ENCODE measurements around the gene GUCY2F. TPM values are rescaled to one million over a fixed set of nuclear protein-coding genes. Genes with fewer than 3 reads are reported as not detected.

Gene GUCY2F
- total RNA-seq, 1 experiment from 2014 or later: not detected

- DNase-seq (ENCODE audit: low read depth in 1 of 2, low spot score in 2 of 2): no peak
- Histone ChIP-seq H3K4me3 (no peak overlapping the region), H3K27me3 (replicated peaks) (no peaks in the 10 kb centered on the region), H3K9me3 (replicated peaks) (no peaks in the 10 kb centered on the region), H3K4me1 (replicated peaks) (peaks cover 42% of the 10 kb centered on the region), H3K36me3 (no peaks in the 10 kb centered on the region), H3K27ac (no peak overlapping the region)
These were observed 136.0 kb downstream of the GUCY2F start for GRCh38 chrX:109345856-109346255.

- no peak overlapping the region for H3K4me3 ChIP-seq
- no peak for DNase-seq (ENCODE audit: low read depth in 1 of 2, low spot score in 2 of 2)
These were observed 137.2 kb downstream of the GUCY2F start for GRCh38 chrX:109344678-109345077.

DNA sequence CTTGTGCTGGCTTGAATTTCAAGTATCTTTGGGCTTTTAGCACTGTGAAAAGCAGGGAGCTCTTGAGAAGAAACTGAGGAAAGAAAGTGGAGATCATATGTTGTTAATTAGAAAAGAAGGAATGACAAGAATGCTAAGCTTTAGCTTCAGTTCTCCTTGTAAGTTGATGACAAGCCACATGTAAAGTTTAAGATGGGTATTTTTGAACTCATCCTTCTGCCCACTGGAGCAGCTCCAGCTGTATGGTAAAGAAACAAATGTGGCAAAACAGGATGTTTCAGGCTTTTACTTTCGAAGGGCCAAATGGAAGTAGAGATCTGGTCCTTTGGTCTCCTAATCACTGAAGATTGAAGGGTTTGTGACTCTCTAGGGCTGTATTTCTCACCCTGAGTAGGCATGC is 137.8 kb downstream of the GUCY2F start:
- DNase-seq (ENCODE audit: low read depth in 1 of 2, low spot score in 2 of 2): no peak
- Histone ChIP-seq H3K27ac (peak overlapping the region; percentile 60), H3K4me1 (replicated peaks) (peaks cover 42% of the 10 kb centered on the region), H3K9me3 (replicated peaks) (no peaks in the 10 kb centered on the region), H3K4me3 (no peak overlapping the region), H3K36me3 (no peaks in the 10 kb centered on the region), H3K27me3 (replicated peaks) (no peaks in the 10 kb centered on the region)

More at GRCh38 chrX:109344678-109345077, 137.2 kb downstream of the GUCY2F start:
- H3K36me3 ChIP-seq: no peaks in the 10 kb centered on the region
- no peaks in the 10 kb centered on the region for H3K9me3 ChIP-seq (replicated peaks)
- peaks cover 42% of the 10 kb centered on the region for H3K4me1 ChIP-seq (replicated peaks)
- H3K27me3 ChIP-seq (replicated peaks): no peaks in the 10 kb centered on the region
- peak overlapping the region; percentile 60; the same call in 1 of the 2 replicates for H3K27ac ChIP-seq

- no peaks in the 10 kb centered on the region for H3K9me3 ChIP-seq (replicated peaks)
- peaks cover 42% of the 10 kb centered on the region for H3K4me1 ChIP-seq (replicated peaks)
- no peaks in the 10 kb centered on the region for H3K36me3 ChIP-seq
- H3K27me3 ChIP-seq (replicated peaks): no peaks in the 10 kb centered on the region
- DNase-seq (ENCODE audit: low read depth in 1 of 2, low spot score in 2 of 2): peak in 1 of 2 experiments; percentile 22
- H3K4me3 ChIP-seq: no peak overlapping the region
- peak overlapping the region; percentile 60 for H3K27ac ChIP-seq
These were observed 138.2 kb downstream of the GUCY2F start for GRCh38 chrX:109343671-109344070.

DNA sequence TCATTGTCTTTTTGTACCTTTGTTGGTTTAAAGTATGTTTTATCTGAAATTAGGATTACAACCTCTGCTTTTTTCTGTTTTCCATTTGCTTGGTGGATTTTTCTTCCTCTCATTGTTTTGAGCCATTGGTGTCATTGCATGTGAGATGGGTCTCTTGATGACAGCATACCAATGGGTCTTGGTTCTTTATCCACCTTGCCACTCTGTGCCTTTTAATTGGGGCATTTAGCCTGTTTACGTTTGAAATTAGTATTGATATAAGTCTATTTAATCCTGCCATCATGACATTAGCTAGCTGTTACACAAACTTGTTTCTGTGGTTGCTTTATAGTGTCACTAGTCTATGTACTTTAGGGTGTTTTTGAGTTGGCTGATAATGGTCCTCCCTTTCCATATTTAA is 145.7 kb downstream of the GUCY2F start:
- no peaks in the 10 kb centered on the region for H3K36me3 ChIP-seq
- H3K4me3 ChIP-seq: no peak overlapping the region
- H3K27ac ChIP-seq: no peak overlapping the region
- no peaks in the 10 kb centered on the region for H3K27me3 ChIP-seq (replicated peaks)
- no peak for DNase-seq (ENCODE audit: low read depth in 1 of 2, low spot score in 2 of 2)
- H3K4me1 ChIP-seq (replicated peaks): no peaks in the 10 kb centered on the region
- no peaks in the 10 kb centered on the region for H3K9me3 ChIP-seq (replicated peaks)

DNA sequence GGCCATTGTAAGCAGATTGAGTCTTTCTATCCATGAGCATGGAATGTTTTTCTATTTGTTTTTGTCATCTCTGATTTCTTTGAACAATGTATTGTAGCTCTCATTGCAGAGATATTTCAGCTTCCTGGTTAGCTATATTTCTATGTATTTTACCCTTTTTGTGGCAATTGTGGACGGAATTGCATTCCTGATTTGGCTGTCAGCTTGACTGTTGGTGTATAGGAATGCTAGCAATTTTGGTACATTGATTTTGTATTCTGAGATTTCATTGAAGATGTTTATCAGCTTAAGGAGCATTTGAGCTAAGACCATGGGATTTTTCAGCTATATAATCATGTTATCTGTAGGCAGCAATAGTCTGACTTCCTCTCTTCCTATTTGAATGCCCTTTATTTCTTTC is 154.6 kb downstream of the GUCY2F start:
- peak in 1 of 2 experiments; percentile 43 for DNase-seq (ENCODE audit: low read depth in 1 of 2, low spot score in 2 of 2)
- peak overlapping the region; percentile 76 for H3K27ac ChIP-seq
- no peaks in the 10 kb centered on the region for H3K27me3 ChIP-seq (replicated peaks)
- no peaks in the 10 kb centered on the region for H3K36me3 ChIP-seq
- no peaks in the 10 kb centered on the region; the same call in 1 of the 2 replicates for H3K4me1 ChIP-seq (replicated peaks)
- no peak overlapping the region for H3K4me3 ChIP-seq
- H3K9me3 ChIP-seq (replicated peaks): no peaks in the 10 kb centered on the region

Other genes starting within 250 kb of the GUCY2F start
- 11.5 and 20.1 TPM in 2 replicates for gene NXT2, start 54.8 kb upstream of the GUCY2F start, total RNA-seq (2014; rRNA removed; shearing (Covaris generic))
- gene KCNE5, start 143.1 kb upstream of the GUCY2F start, total RNA-seq (2014; rRNA removed; shearing (Covaris generic)): not detected in 2 replicates

All from SJSA1 (cell line).